SK-MEL-5 (cell line): ENCODE data around the gene ACAD9. TPM values are rescaled to one million over a fixed set of nuclear protein-coding genes. Genes with fewer than 3 reads are reported as not detected.

Source experiments
- DNase-seq: peaks from one replicate; pipeline ENCODE4 v3.0.0-alpha.2; 2016; ENCODE audit warnings: low read depth, low spot score
- in situ Hi-C: cut with HindIII; loops from 2 replicates; pipeline ENCODE4 v1.10.0; 2016; ENCODE audit warnings: low sequenced_read_pairs, high pct_unique_total_duplicates, low pct_unique_long_range_greater_than_20kb
- small RNA-seq, 2 experiments: library from RNA; depleted of rRNA; stranded (forward); fragments of <200 nt; gene quantifications; one replicate each; pipeline ENCODE3, GENCODE V24; 2014
- total RNA-seq: library from RNA; depleted of rRNA; stranded (reverse); fragments of >200 nt; shearing (Covaris generic); gene quantifications from 2 replicates; pipeline ENCODE4 v1.2.3, GENCODE V29; 2014; rRNA removed

Gene ACAD9
- total RNA-seq, 1 experiment from 2014 or later = 31.7 TPM

GRCh38 chr3:128946411-128946810 lies 67.0 kb downstream of the ACAD9 start:
- in situ Hi-C loops = no loop called here
- no peak for DNase-seq

GRCh38 chr3:128949158-128949557 lies 69.7 kb downstream of the ACAD9 start:
- no peak for DNase-seq
- in situ Hi-C loops = no loop called here

GRCh38 chr3:128950223-128950938 lies 71.0 kb downstream of the ACAD9 start:
- in situ Hi-C loops = no loop called here
- DNase-seq = peak; percentile 41

DNA sequence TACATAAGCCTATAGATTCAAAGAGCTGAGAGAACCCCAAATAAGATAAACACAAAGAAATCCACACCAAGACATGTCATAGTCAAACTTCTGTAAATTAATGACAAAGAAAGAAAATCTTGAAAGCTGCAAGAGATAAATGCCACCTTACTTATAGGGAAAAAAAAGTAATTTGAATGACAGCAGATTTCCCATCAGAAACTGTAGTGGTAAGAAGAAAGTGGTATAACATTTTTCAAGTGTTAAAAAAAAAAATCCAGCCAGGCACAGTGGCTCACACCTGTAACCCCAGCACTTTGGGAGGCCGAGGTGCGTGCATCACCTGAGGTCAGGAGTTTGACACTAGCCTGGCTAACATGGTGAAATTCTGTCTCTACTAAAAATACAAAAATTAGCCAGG lies 77.0 kb downstream of the ACAD9 start:
- in situ Hi-C loops = no loop called here
- no peak for DNase-seq

Small RNAs within 50 kb of the gene (small RNA-seq; reads per million reads assigned to genes)
- gene AC112484.4 = 0 reads per million in 2 experiments

Other genes starting within 250 kb of the ACAD9 start
- gene RPN1, start 228.8 kb upstream of the ACAD9 start, total RNA-seq = 570 and 632 TPM in 2 replicates
- gene RAB7A, start 153.4 kb upstream of the ACAD9 start, total RNA-seq = 142 and 157 TPM in 2 replicates
- 0.16 TPM in 1 of 2 replicates, not detected in the other for gene CFAP92, start 114.5 kb downstream of the ACAD9 start, total RNA-seq
- gene EFCC1, start 121.7 kb downstream of the ACAD9 start, total RNA-seq = 0.16 and 0.40 TPM in 2 replicates
- not detected in 2 replicates for gene GP9, start 181.2 kb downstream of the ACAD9 start, total RNA-seq
- 12.7 and 13.9 TPM in 2 replicates for gene RAB43, start 242.2 kb downstream of the ACAD9 start, total RNA-seq